ENCODE results near the gene GMEB2.

The GMEB2 gene

GRCh38 chr20:63587256-63587655 is 39.6 kb downstream of the GMEB2 start:
- H3K27ac ChIP-seq: peak overlapping the region; percentile 95
- TF ChIP-seq CTCF (conservative IDR thresholded peaks at IDR 0.05): no peak

- no peak for TF ChIP-seq CTCF (conservative IDR thresholded peaks at IDR 0.05)
- H3K27ac ChIP-seq: peak overlapping the region; percentile 95; the same call in 1 of the 2 replicates
Measured at GRCh38 chr20:63586797-63587196, 40.1 kb downstream of the GMEB2 start.

GRCh38 chr20:63585616-63586565 is 41.0 kb downstream of the GMEB2 start:
- TF ChIP-seq CTCF (conservative IDR thresholded peaks at IDR 0.05): no peak

GRCh38 chr20:63582382-63583063 is 44.4 kb downstream of the GMEB2 start:
- no peak for TF ChIP-seq CTCF (conservative IDR thresholded peaks at IDR 0.05)
- H3K27ac ChIP-seq: no peak overlapping the region

More at GRCh38 chr20:63585616-63586565, 41.0 kb downstream of the GMEB2 start:
- H3K27ac ChIP-seq: peak overlapping the region; percentile 95; the same call in 1 of the 2 replicates

GRCh38 chr20:63580796-63581461 is 46.0 kb downstream of the GMEB2 start:
- H3K27ac ChIP-seq: no peak overlapping the region
- TF ChIP-seq CTCF (conservative IDR thresholded peaks at IDR 0.05): peak; percentile 70

GRCh38 chr20:63579017-63579694 is 47.7 kb downstream of the GMEB2 start:
- no peak for TF ChIP-seq CTCF (conservative IDR thresholded peaks at IDR 0.05)
- peak overlapping the region; percentile 5; the same call in 1 of the 2 replicates for H3K27ac ChIP-seq
